GM12878 (cell line): ENCODE measurements around the gene UBE2G2. TPM values are rescaled to one million over a fixed set of nuclear protein-coding genes. Genes with fewer than 3 reads are reported as not detected.

ENCODE experiments used
- ATAC-seq: fragments of 200-7000 bp; cut with Tn5 transposase; 3 replicates; pipeline ENCODE4 v1.9.1; 2020; ENCODE audit warnings: mild to moderate bottlenecking, moderate library complexity
- BruUV-seq: library from RNA; stranded (reverse); fragments of 400-500 nt; replicated peaks from 2 replicates; lab custom pipeline; 2021; lab: Mats Ljungman, UMichigan
- CTCF ChIA-PET: fragments of 300-600 bp; sonication (Branson Sonifier 250); formaldehyde crosslinking; extraction: SDS; loops from one replicate; lab custom pipeline; 2021; ENCODE audit warnings: inconsistent platforms; lab: Yijun Ruan, JAX
- POLR2A ChIA-PET: fragments of 350-600 bp; formaldehyde crosslinking; extraction: SDS; loops from one replicate; lab custom pipeline; 2021; ENCODE audit warnings: inconsistent platforms; lab: Charles Lee
- RAD21 ChIA-PET: fragments of 300-600 bp; sonication (Branson Sonifier 250); formaldehyde crosslinking; loops from one replicate; lab custom pipeline; 2023; ENCODE audit warnings: antibody characterized with exemption; ENCODE audit not compliant: unreplicated experiment; lab: Charles Lee
- SMC1A ChIA-PET: fragments of 300-600 bp; sonication (Branson Sonifier 250); formaldehyde crosslinking; loops from one replicate; lab custom pipeline; 2023; ENCODE audit not compliant: unreplicated experiment, uncharacterized antibody; lab: Charles Lee
- DNase-seq: peaks from one replicate; pipeline ENCODE4 v3.0.0-alpha.2; 2011; ENCODE audit warnings: low read depth, low spot score
- FAIRE-seq: peaks from 3 replicates; lab custom pipeline; 2011; peaks lifted over from hg19 to GRCh38; lab: Jason Lieb, UNC
- H2AFZ ChIP-seq: 2 replicates; pipeline ENCODE4 v1.6.0; 2011; ENCODE audit warnings: low read depth, low read length, control low read depth; ENCODE audit not compliant: control insufficient read depth
- H3K27ac ChIP-seq: 2 replicates; pipeline ENCODE4 v1.5.1; 2011; ENCODE audit warnings: control low read depth; ENCODE audit not compliant: control insufficient read depth, insufficient read depth
- H3K27me3 ChIP-seq, 2 experiments: replicated peaks in 1 of 2; 2 replicates each; pipeline versions ENCODE4 v1.6.0 to v1.6.1; 2011; ENCODE audit warnings: low read length in 1 of 2; ENCODE audit not compliant: control insufficient read depth in 2 of 2, insufficient read depth in 2 of 2
- H3K36me3 ChIP-seq, 2 experiments: 2 replicates each; pipeline ENCODE4 v1.5.1; 2011; ENCODE audit warnings: low read length in 1 of 2; ENCODE audit not compliant: control insufficient read depth in 2 of 2, insufficient read depth in 2 of 2
- H3K4me1 ChIP-seq: 2 replicates; pipeline ENCODE4 v1.6.1; 2011; ENCODE audit warnings: mild to moderate bottlenecking, low read length, moderate library complexity, mixed read lengths; ENCODE audit not compliant: control insufficient read depth, insufficient read depth
- H3K4me2 ChIP-seq: 2 replicates; pipeline ENCODE4 v1.6.0; 2011; ENCODE audit warnings: control low read depth; ENCODE audit not compliant: control insufficient read depth, insufficient read depth
- H3K4me3 ChIP-seq: fragments of 200-600 bp; sonication (generic); 2 replicates; pipeline ENCODE4 v1.5.1; 2016
- H3K79me2 ChIP-seq: 2 replicates; pipeline ENCODE4 v1.6.0; 2011; ENCODE audit warnings: low read length; ENCODE audit not compliant: control insufficient read depth, insufficient read depth
- H3K9ac ChIP-seq: 2 replicates; pipeline ENCODE4 v1.8.0; 2011; ENCODE audit warnings: low read length, control low read depth, mixed read lengths; ENCODE audit not compliant: control insufficient read depth, insufficient read depth
- H3K9me3 ChIP-seq: replicated peaks from 3 replicates; pipeline ENCODE4 v1.5.1; 2011; ENCODE audit warnings: mild to moderate bottlenecking, low read length; ENCODE audit not compliant: control insufficient read depth, insufficient read depth
- H4K20me1 ChIP-seq: 2 replicates; pipeline ENCODE4 v1.6.0; 2011; ENCODE audit not compliant: control insufficient read depth, insufficient read depth
- E4F1 ChIP-seq: fragments of 450-650 bp; IDR thresholded peaks from 2 replicates; pipeline ENCODE4 v1.6.1; 2018; ENCODE audit warnings: borderline replicate concordance, mild to moderate bottlenecking; ENCODE audit not compliant: partially characterized antibody
- JUNB ChIP-seq: IDR thresholded peaks from 2 replicates; pipeline ENCODE4 v1.6.1; 2016; ENCODE audit warnings: antibody characterized with exemption, mild to moderate bottlenecking
- POU2F2 ChIP-seq: IDR thresholded peaks from 3 replicates; pipeline ENCODE4 v1.6.1; 2011; ENCODE audit warnings: low read depth, mild to moderate bottlenecking, low read length, borderline replicate concordance
- RUNX3 ChIP-seq: IDR thresholded peaks from 2 replicates; pipeline ENCODE4 v1.6.1; 2012; ENCODE audit warnings: low read length, inconsistent platforms
- WGBS: methylation state at CpG from one replicate; pipeline ENCODE4 v1.1.6; 2016; ENCODE audit warnings: low lambda C conversion rate; ENCODE audit not compliant: insufficient replicate concordance, insufficient coverage; ENCODE audit errors: missing lambda C conversion rate; 5-methylcytosine and 5-hydroxymethylcytosine counted together
- in situ Hi-C: fragments of 300-500 bp; cut with MboI; formaldehyde crosslinking; loops from 9 replicates; pipeline ENCODE4 v1.14.3; 2018; ENCODE audit warnings: mixed read lengths
- intact Hi-C: fragments of 100-400 bp; cut with micrococcal nuclease; formaldehyde crosslinking; loops from one replicate; pipeline ENCODE4 v1.14.2; 2022; ENCODE audit not compliant: unreplicated experiment
- polyA plus RNA-seq, 11 experiments: library from polyadenylated mRNA; depleted of rRNA in 4 of 11; unstranded in 6 of 11; stranded (reverse) in 5 of 11; fragments of >200 nt; fragmentation: Nextera tagmentation in 4 of 11; fragmentation: Illumina TruSeq in 1 of 11; extraction: Ambion mirVana in 4 of 11; extraction: Trizol in 1 of 11; gene quantifications; 1 replicate in 1 of 11; 2 replicates in 10 of 11; pipeline versions ENCODE4 v1.2.1 to v1.2.3, GENCODE V29; 2011 to 2016; ENCODE audit warnings: inconsistent platforms in 2 of 11, missing spikeins in 2 of 11, low read depth in 1 of 11
- total RNA-seq, 4 experiments: library from RNA; depleted of rRNA in 3 of 4; stranded (reverse); fragments of >200 nt in 3 of 4; fragmentation: Illumina TruSeq in 1 of 4; extraction: Trizol in 1 of 4; gene quantifications; 2 replicates each; pipeline versions ENCODE4 v1.2.1 to v1.2.3, GENCODE V29; 2013 to 2021

UBE2G2 gene
- total and polyA plus RNA-seq, 10 of the 15 experiments (the other 5 are each of a cell fraction or from before 2014, with no cell fraction given): 27.0 to 139 (median 75.9) TPM

GRCh38 chr21:44789880-44790279 is 11.7 kb downstream of the UBE2G2 start:
- Histone ChIP-seq H3K27ac (peak overlapping the region; percentile 58), H3K4me2 (peak overlapping the region; percentile 15; the same call in 1 of the 2 replicates), H3K4me1 (peaks cover 19% of the 10 kb centered on the region), H2AFZ (no peak overlapping the region; the same call in 1 of the 2 replicates), H3K79me2 (peaks cover 34% of the 10 kb centered on the region), H4K20me1 (no peaks in the 10 kb centered on the region), H3K9me3 (no peaks in the 10 kb centered on the region), H3K27me3 (no peaks in the 10 kb centered on the region), H3K4me3 (no peak overlapping the region), H3K9ac (no peak overlapping the region), H3K36me3 (peaks cover 0 to 12% of the 10 kb centered on the region in 2 experiments; a peak in 3 of 4 replicates)
- intact Hi-C loops (no loop called here), in situ Hi-C loops (loop anchor here (5.0 kb wide), 1 partner anchor 283 kb away; no protein-coding TSS in a partner anchor)
- ChIA-PET POLR2A (no interaction called here), CTCF (interaction anchor here (0.6 to 1.6 kb wide), 4 partner anchors 11 to 106 kb away, joined by 3 to 7 read pairs (median 4); partner anchors contain the start of gene UBE2G2), SMC1A (interaction anchor here (1.5 kb wide), 1 partner anchor 11 kb away, joined by 6 read pairs; no protein-coding TSS in a partner anchor), RAD21 (no interaction called here)
- no peak for DNase-seq
- no TSS peak for BruUV-seq
- peak; percentile 37; the same call in 2 of the 3 replicates for ATAC-seq
- FAIRE-seq: no peak
- no peak for TF ChIP-seq E4F1
- peak; percentile 54 for TF ChIP-seq RUNX3
- TF ChIP-seq POU2F2: peak; percentile 23; the same call in 1 of the 3 replicates
- TF ChIP-seq JUNB: peak; percentile 35; the same call in 1 of the 2 replicates
- WGBS: 42% methylated on average over 1 of the region's 1 CpG
